Skeletal muscle tissue (tissue), 4 donors: ENCODE data around the gene DHRS7B. TPM values are rescaled to one million over a fixed set of nuclear protein-coding genes. Genes with fewer than 3 reads are reported as not detected.

Experiments used
- H3K27ac ChIP-seq: one replicate; pipeline ENCODE4 v1.7.0; 2013; ENCODE audit warnings: mild to moderate bottlenecking, low read depth, low read length, inconsistent platforms
- H3K27me3 ChIP-seq, 3 donors: one replicate each; pipeline ENCODE4 v1.7.0; 2013; ENCODE audit warnings: low read length in 3 of 3; ENCODE audit not compliant: control insufficient read depth in 3 of 3, insufficient read depth in 3 of 3
- H3K36me3 ChIP-seq, 3 donors: one replicate each; pipeline ENCODE4 v1.7.0; 2013; ENCODE audit warnings: low read length in 3 of 3; ENCODE audit not compliant: control insufficient read depth in 3 of 3, insufficient read depth in 3 of 3
- H3K4me1 ChIP-seq, 3 donors: one replicate each; pipeline ENCODE4 v1.7.0; 2013; ENCODE audit warnings: low read length in 3 of 3, mild to moderate bottlenecking in 3 of 3; ENCODE audit not compliant: control insufficient read depth in 3 of 3, insufficient read depth in 3 of 3
- H3K4me3 ChIP-seq, 3 donors: one replicate each; pipeline ENCODE4 v1.7.0; 2013; ENCODE audit warnings: low read length in 3 of 3
- H3K9ac ChIP-seq, 3 donors: one replicate each; pipeline ENCODE4 v1.7.0; 2013; ENCODE audit warnings: low read length in 3 of 3, mild to moderate bottlenecking in 3 of 3, moderate library complexity in 2 of 3, low read depth in 1 of 3
- H3K9me3 ChIP-seq, 3 donors: one replicate each; pipeline ENCODE4 v1.7.0; 2013; ENCODE audit warnings: low read length in 3 of 3; ENCODE audit not compliant: control insufficient read depth in 3 of 3
- total RNA-seq: library from RNA; depleted of rRNA; stranded (reverse); fragments of >200 nt; gene quantifications from one replicate; pipeline ENCODE4 v1.2.3, GENCODE V29; 2014
- donor health status: Osteomylitis.

DHRS7B gene
- total RNA-seq, 1 donor from 2014 or later = 29.7 TPM

- Histone ChIP-seq H3K4me1 (peaks cover 5 to 13% (median 9%) of the 10 kb centered on the region in 3 donors), H3K9ac (no peak overlapping the region), H3K27me3 (no peaks in the 10 kb centered on the region), H3K4me3 (no peak overlapping the region), H3K27ac (peak overlapping the region; percentile 27), H3K9me3 (no peaks in the 10 kb centered on the region), H3K36me3 (peaks cover 0 to 2% (median 0%) of the 10 kb centered on the region in 3 donors)
Observed at GRCh38 chr17:21146362-21147015, 19.7 kb downstream of the DHRS7B start.

DNA sequence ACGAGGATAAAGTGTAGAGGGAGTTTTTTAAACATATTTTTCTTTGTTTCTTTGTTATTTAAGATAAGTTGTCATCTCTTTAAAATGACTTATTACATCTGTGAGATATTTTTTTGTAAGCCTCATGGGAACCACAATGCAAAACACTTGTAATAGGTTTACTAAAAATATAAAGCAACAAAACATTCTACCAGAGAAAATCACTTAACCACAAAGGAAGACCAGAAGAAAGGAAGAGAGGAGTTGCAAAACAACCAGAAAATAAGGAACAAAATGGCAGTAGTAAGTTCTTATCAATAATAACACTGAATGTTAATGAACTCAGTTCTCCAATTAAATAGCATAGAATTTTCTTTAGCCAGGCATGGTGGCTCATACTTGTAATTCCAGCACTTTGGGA lies 22.9 kb downstream of the DHRS7B start:
- no peak overlapping the region for H3K9ac ChIP-seq
- peaks cover 5 to 10% (median 9%) of the 10 kb centered on the region in 3 donors for H3K4me1 ChIP-seq
- H3K27ac ChIP-seq = no peak overlapping the region
- H3K27me3 ChIP-seq = no peaks in the 10 kb centered on the region
- H3K9me3 ChIP-seq = no peaks in the 10 kb centered on the region
- H3K36me3 ChIP-seq = no peaks in the 10 kb centered on the region
- no peak overlapping the region for H3K4me3 ChIP-seq

GRCh38 chr17:21152731-21153130 lies 26.0 kb downstream of the DHRS7B start:
- Histone ChIP-seq H3K9ac (no peak overlapping the region), H3K36me3 (no peaks in the 10 kb centered on the region), H3K27me3 (no peaks in the 10 kb centered on the region), H3K27ac (no peak overlapping the region), H3K4me1 (peaks cover 0 to 2% (median 0%) of the 10 kb centered on the region in 3 donors), H3K9me3 (no peaks in the 10 kb centered on the region), H3K4me3 (no peak overlapping the region)

DNA sequence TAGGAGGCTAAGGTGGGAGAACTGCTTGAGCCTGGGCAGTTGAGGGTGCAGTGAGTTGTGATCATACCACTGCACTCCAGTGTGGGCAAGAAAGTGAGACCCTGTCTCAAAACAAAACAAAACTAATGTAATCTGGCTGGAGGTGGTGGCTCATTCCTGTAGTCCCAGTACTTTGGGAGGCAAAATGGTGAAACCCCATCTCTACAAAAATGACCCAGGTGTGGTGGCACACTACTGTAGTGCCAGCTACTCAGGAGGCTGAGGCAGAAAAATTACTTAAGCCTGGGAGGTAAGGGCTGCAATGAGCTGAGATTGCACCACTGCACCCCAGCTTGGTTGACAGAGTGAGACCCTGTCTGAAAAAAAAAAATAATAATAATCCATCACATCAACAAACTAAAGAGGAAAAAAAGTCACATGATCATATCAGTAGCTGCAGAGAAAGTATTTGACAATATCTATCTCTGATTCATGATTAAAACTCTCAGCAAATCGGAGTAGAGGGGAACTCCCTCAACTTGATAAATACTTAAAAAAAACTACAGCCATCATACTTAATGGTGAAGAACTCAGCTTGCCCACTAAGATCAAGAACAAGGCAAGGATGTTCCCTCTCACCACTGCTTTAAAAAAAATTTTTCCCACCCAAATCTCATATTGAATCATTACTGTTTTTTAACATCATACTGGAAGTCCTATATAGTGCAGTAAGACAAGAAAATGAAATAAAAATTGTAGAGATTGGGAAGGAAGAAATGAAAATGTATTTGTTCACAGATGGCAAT lies 31.0 kb downstream of the DHRS7B start:
- Histone ChIP-seq H3K4me3 (no peak overlapping the region), H3K4me1 (peaks cover 14 to 17% (median 16%) of the 10 kb centered on the region in 3 donors), H3K9ac (no peak overlapping the region), H3K27me3 (no peaks in the 10 kb centered on the region), H3K9me3 (no peaks in the 10 kb centered on the region), H3K36me3 (no peaks in the 10 kb centered on the region), H3K27ac (peak overlapping the region; percentile 2)

GRCh38 chr17:21160401-21160800 lies 33.6 kb downstream of the DHRS7B start:
- Histone ChIP-seq H3K27me3 (no peaks in the 10 kb centered on the region), H3K4me1 (peaks cover 25 to 36% (median 30%) of the 10 kb centered on the region in 3 donors), H3K4me3 (peak overlapping the region in 1 of 3 donors; percentile 33), H3K9me3 (no peaks in the 10 kb centered on the region), H3K9ac (peak overlapping the region in 2 of 3 donors; percentile 82), H3K36me3 (no peaks in the 10 kb centered on the region), H3K27ac (peak overlapping the region; percentile 98)

GRCh38 chr17:21161498-21162393 lies 35.0 kb downstream of the DHRS7B start:
- H3K4me3 ChIP-seq = peak overlapping the region; percentile 55 to 62 (median 57)
- H3K9ac ChIP-seq = peak overlapping the region; percentile 82 to 84 (median 82)
- no peaks in the 10 kb centered on the region for H3K27me3 ChIP-seq
- no peaks in the 10 kb centered on the region for H3K36me3 ChIP-seq
- H3K4me1 ChIP-seq = peaks cover 36 to 48% (median 40%) of the 10 kb centered on the region in 3 donors
- H3K27ac ChIP-seq = peak overlapping the region; percentile 98
- H3K9me3 ChIP-seq = no peaks in the 10 kb centered on the region

GRCh38 chr17:21162394-21162775 lies 35.6 kb downstream of the DHRS7B start:
- H3K4me1 ChIP-seq = peaks cover 40 to 53% (median 45%) of the 10 kb centered on the region in 3 donors
- peak overlapping the region; percentile 98 for H3K27ac ChIP-seq
- no peaks in the 10 kb centered on the region for H3K27me3 ChIP-seq
- peak overlapping the region; percentile 72 to 82 (median 79) for H3K9ac ChIP-seq
- no peaks in the 10 kb centered on the region for H3K36me3 ChIP-seq
- no peaks in the 10 kb centered on the region for H3K9me3 ChIP-seq
- peak overlapping the region in 2 of 3 donors; percentile 4 to 9 for H3K4me3 ChIP-seq

DNA sequence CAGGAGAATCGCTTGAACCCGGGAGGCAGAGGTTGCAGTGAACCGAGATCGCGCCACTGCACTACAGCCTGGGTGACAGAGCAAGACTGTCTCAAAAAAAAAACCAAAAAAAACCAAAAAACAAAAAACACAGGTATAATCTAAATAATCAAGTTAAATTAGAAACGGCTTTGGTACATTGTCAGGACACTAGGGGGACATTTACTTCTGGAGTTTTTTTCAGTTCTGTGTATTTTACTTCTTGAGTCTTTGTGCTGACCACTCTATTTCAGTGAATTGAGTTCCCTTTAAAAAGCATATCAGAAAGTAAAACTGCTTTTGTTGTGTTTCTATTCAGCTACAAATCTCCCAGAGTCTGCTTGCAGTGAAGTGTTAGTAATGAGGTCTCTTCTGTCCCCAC lies 36.3 kb downstream of the DHRS7B start:
- H3K36me3 ChIP-seq = no peaks in the 10 kb centered on the region
- no peaks in the 10 kb centered on the region for H3K27me3 ChIP-seq
- H3K9me3 ChIP-seq = no peaks in the 10 kb centered on the region
- peak overlapping the region; percentile 98 for H3K27ac ChIP-seq
- no peak overlapping the region for H3K4me3 ChIP-seq
- H3K4me1 ChIP-seq = peaks cover 46 to 60% (median 46%) of the 10 kb centered on the region in 3 donors
- peak overlapping the region in 2 of 3 donors; percentile 23 to 82 for H3K9ac ChIP-seq

GRCh38 chr17:21164216-21164615 lies 37.5 kb downstream of the DHRS7B start:
- no peak overlapping the region for H3K4me3 ChIP-seq
- no peak overlapping the region for H3K9ac ChIP-seq
- no peaks in the 10 kb centered on the region for H3K27me3 ChIP-seq
- H3K36me3 ChIP-seq = no peaks in the 10 kb centered on the region
- H3K4me1 ChIP-seq = peaks cover 55 to 71% (median 57%) of the 10 kb centered on the region in 3 donors
- H3K27ac ChIP-seq = peak overlapping the region; percentile 98
- no peaks in the 10 kb centered on the region for H3K9me3 ChIP-seq
